Hepatocyte (in vitro differentiated cells): Measurements from ENCODE around the gene GRM4.

Source experiments
- CTCF ChIP-seq: fragments of 200-600 bp; sonication (generic); IDR thresholded peaks from 2 replicates; pipeline ENCODE4 v1.5.1; 2016; ENCODE audit warnings: antibody characterized with exemption, mild to moderate bottlenecking; ENCODE audit not compliant: poor library complexity
- EZH2 ChIP-seq: fragments of 200-600 bp; sonication (generic); IDR thresholded peaks from 2 replicates; pipeline ENCODE4 v1.6.1; 2016; ENCODE audit warnings: antibody characterized with exemption, mild to moderate bottlenecking, borderline replicate concordance

- TF ChIP-seq CTCF (no peak), EZH2 (no peak)
Measured at GRCh38 chr6:34073540-34073939, 72.3 kb downstream of the GRM4 start.
